Stimulated activated CD4-positive, alpha-beta T cell treated with anti-CD3 and anti-CD28 coated beads, Interleukin-15, amount 100 ng/mL, for 48 hours (primary cell): ENCODE results near the gene CILP.

ENCODE experiments used
- DNase-seq, 2 donors: peaks; one replicate each; pipeline ENCODE4 v3.0.0-alpha.2; 2020; ENCODE audit warnings: low read depth in 2 of 2

CILP gene

DNA sequence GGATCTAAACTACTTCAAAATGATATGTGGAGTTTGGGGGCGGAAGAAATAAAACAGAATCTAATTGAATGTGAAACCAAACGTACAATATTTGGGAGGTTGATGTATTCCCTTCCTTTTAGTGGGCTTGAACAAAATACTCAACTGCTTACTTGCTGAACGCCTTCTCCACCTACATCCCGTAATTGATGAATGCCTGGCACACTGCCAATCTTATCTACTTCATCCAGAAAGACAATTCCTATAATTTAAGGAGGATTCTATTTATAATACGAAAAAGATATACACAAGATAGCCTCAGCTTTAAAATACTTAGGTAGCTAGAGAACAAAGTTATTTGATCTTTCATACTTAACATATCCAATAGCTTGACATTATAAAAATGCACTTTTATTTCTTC is 54.6 kb downstream of the CILP start:
- no peak for DNase-seq

DNA sequence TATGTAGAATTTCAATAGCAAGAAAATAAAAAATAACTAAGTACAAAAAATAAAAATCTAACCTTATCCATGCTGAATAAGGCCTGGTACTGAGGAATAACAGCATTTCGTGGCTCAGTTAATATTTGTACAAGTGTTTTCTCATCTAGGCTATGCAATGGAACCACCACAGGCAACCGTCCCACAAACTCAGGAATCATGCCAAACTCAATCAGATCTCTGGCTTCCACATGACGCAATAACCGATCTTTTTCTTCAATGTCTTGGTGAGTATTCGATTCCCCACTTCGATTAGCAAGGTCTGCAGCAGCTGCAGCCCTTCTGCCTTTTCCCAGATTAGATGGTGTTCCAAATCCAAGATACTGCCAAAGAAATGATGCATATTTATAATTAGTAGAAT is 56.6 kb downstream of the CILP start:
- DNase-seq = no peak

DNA sequence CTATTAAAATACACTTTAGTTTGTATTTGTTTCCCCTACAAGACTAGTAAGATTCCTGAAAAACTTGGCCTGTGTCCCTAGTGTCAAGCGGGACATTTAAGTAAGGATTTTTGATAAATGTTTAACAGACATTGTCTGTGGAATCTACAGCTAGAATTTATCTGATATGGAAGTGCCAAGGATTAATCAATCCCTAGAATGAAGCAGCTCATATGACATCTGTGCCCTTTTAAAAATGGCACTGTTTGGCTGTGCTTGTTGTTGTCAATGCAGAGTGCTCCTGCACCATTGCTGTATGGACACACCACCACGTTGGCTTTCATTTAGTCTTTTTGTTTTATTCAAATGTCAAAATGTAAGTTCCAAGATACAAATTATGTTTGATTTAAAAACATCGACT is 63.4 kb downstream of the CILP start:
- no peak for DNase-seq

DNA sequence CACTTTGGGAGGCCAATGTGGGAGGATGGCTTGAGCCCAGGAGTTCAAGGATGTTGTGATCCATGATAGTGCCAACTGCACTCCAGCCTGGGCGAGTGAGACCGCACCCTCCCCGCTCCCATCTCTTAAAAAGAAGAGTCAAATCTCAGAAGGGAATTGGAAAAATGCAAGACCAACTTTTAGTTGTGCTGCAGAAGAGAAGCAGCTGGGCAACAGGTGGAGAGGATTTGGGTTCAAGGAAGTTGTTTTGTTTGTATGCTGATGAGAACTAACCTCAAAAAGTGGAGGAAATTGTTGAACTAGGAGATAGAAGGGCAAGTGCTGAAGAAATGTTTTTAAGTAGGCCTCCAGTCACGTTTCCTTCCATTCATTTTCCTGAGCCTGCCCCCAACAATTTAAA is 64.8 kb downstream of the CILP start:
- no peak for DNase-seq
